H1 (cell line): Measurements from ENCODE around the gene TSPEAR. TPM values are rescaled to one million over a fixed set of nuclear protein-coding genes. Genes with fewer than 3 reads are reported as not detected.

Experiments used
- CTCF ChIA-PET: fragments of 300-600 bp; sonication (Branson Sonifier 250); formaldehyde crosslinking; loops from one replicate; lab custom pipeline; 2021; ENCODE audit not compliant: partially characterized antibody; lab: Charles Lee
- POLR2A ChIA-PET: fragments of 300-600 bp; sonication (Branson Sonifier 250); formaldehyde crosslinking; loops from one replicate; lab custom pipeline; 2021; ENCODE audit warnings: inconsistent platforms; ENCODE audit not compliant: partially characterized antibody; lab: Charles Lee
- DNase-seq, 2 experiments: peaks; one replicate each; pipeline versions ENCODE4 v3.0.0 to v3.0.0-alpha.2; 2010 to 2022; ENCODE audit warnings: low spot score in 2 of 2, low read depth in 1 of 2, mixed read lengths in 1 of 2
- FAIRE-seq: peaks from 2 replicates; lab custom pipeline; 2011; peaks lifted over from hg19 to GRCh38; lab: Jason Lieb, UNC
- H2AFZ ChIP-seq: 2 replicates; pipeline ENCODE4 v1.8.1; 2012; ENCODE audit warnings: low read length, inconsistent platforms
- H2AK5ac ChIP-seq: 2 replicates; pipeline ENCODE4 v1.6.1; 2013; ENCODE audit warnings: low read depth, low read length
- H2BK120ac ChIP-seq: replicated peaks from 2 replicates; pipeline ENCODE3; 2013; ENCODE audit warnings: low read depth, low read length, inconsistent platforms
- H2BK12ac ChIP-seq: 2 replicates; pipeline ENCODE4 v1.6.1; 2013; ENCODE audit warnings: low read depth, low read length
- H2BK15ac ChIP-seq: 2 replicates; pipeline ENCODE4 v1.6.1; 2013; ENCODE audit warnings: low read length
- H2BK20ac ChIP-seq: 2 replicates; pipeline ENCODE4 v1.6.1; 2013; ENCODE audit warnings: low read length
- H2BK5ac ChIP-seq: 2 replicates; pipeline ENCODE4 v1.6.1; 2013; ENCODE audit warnings: low read depth, low read length
- H3K14ac ChIP-seq: 2 replicates; pipeline ENCODE4 v1.6.1; 2013; ENCODE audit warnings: inconsistent platforms; ENCODE audit not compliant: insufficient read length
- H3K18ac ChIP-seq: 2 replicates; pipeline ENCODE4 v1.6.1; 2013; ENCODE audit warnings: low read length; ENCODE audit errors: extremely low read depth
- H3K23ac ChIP-seq: 2 replicates; pipeline ENCODE4 v1.6.1; 2013; ENCODE audit warnings: inconsistent platforms; ENCODE audit not compliant: insufficient read length
- H3K23me2 ChIP-seq: 2 replicates; pipeline ENCODE4 v1.6.1; 2013; ENCODE audit warnings: low read depth, low read length
- H3K27ac ChIP-seq: 2 replicates; pipeline ENCODE4 v1.6.1; 2011; ENCODE audit warnings: low read depth, low read length, inconsistent platforms
- H3K27me3 ChIP-seq, 4 experiments: replicated peaks in 1 of 4; 1 replicate in 1 of 4; 2 replicates in 3 of 4; pipeline versions ENCODE4 v1.6.1 to v1.8.1; 2011 to 2013; ENCODE audit warnings: low read length in 3 of 4, mild to moderate bottlenecking in 3 of 4, inconsistent platforms in 2 of 4, mixed read lengths in 2 of 4, moderate library complexity in 1 of 4; ENCODE audit not compliant: control insufficient read depth in 3 of 4, insufficient read depth in 3 of 4; ENCODE audit errors: extremely low read depth in 1 of 4
- H3K36me3 ChIP-seq, 4 experiments: 2 replicates each; pipeline versions ENCODE4 v1.6.1 to v1.8.1; 2011 to 2013; ENCODE audit warnings: mild to moderate bottlenecking in 4 of 4, low read length in 3 of 4, moderate library complexity in 2 of 4, control low read depth in 1 of 4, inconsistent platforms in 1 of 4; ENCODE audit not compliant: insufficient read depth in 4 of 4, control insufficient read depth in 2 of 4
- H3K4ac ChIP-seq: replicated peaks from 2 replicates; pipeline ENCODE3; 2013; ENCODE audit warnings: low read length, low read depth, mixed read lengths, inconsistent platforms; ENCODE audit not compliant: insufficient read length
- H3K4me1 ChIP-seq, 4 experiments: replicated peaks in 1 of 4; 1 replicate in 1 of 4; 2 replicates in 3 of 4; pipeline versions ENCODE4 v1.6.1 to v1.8.1; 2011 to 2013; ENCODE audit warnings: low read length in 3 of 4, inconsistent platforms in 2 of 4, mixed read lengths in 1 of 4; ENCODE audit not compliant: insufficient read depth in 4 of 4, control insufficient read depth in 3 of 4
- H3K4me2 ChIP-seq, 2 experiments: 2 replicates each; pipeline versions ENCODE4 v1.6.1 to v1.8.1; 2011 to 2013; ENCODE audit warnings: low read depth in 2 of 2, low read length in 2 of 2, control low read depth in 1 of 2, inconsistent platforms in 1 of 2, mild to moderate bottlenecking in 1 of 2; ENCODE audit not compliant: insufficient read depth in 1 of 2
- H3K4me3 ChIP-seq, 4 experiments: fragments of 200-600, 300-600 bp in 1 of 4; sonication (generic), shearing (Covaris generic), sonication (Bioruptor Twin) in 1 of 4; 2 replicates each; pipeline versions ENCODE4 v1.5.1 to v1.8.1; 2011 to 2016; ENCODE audit warnings: low read length in 4 of 4, low read depth in 3 of 4, control low read depth in 2 of 4, inconsistent platforms in 2 of 4, mild to moderate bottlenecking in 2 of 4, mixed read lengths in 1 of 4, moderate library complexity in 1 of 4; ENCODE audit not compliant: insufficient read depth in 2 of 4; ENCODE audit errors: extremely low read depth in 1 of 4
- H3K56ac ChIP-seq: replicated peaks from 2 replicates; pipeline ENCODE3; 2013; ENCODE audit warnings: low read depth, mild to moderate bottlenecking, mixed read lengths, low read length, inconsistent platforms; ENCODE audit not compliant: insufficient read length
- H3K79me1 ChIP-seq: 2 replicates; pipeline ENCODE4 v1.6.1; 2013; ENCODE audit warnings: low read depth, low read length, control low read depth
- H3K79me2 ChIP-seq, 2 experiments: 2 replicates each; pipeline versions ENCODE4 v1.6.1 to v1.8.1; 2012 to 2013; ENCODE audit warnings: low read length in 2 of 2, mild to moderate bottlenecking in 2 of 2, inconsistent platforms in 1 of 2; ENCODE audit not compliant: insufficient read depth in 2 of 2, control insufficient read depth in 1 of 2
- H3K9ac ChIP-seq, 4 experiments: replicated peaks in 1 of 4; 1 replicate in 1 of 4; 2 replicates in 3 of 4; pipeline versions ENCODE4 v1.6.1 to v1.8.1; 2011 to 2013; ENCODE audit warnings: low read depth in 3 of 4, low read length in 3 of 4, control low read depth in 2 of 4, mild to moderate bottlenecking in 2 of 4, moderate library complexity in 2 of 4, inconsistent platforms in 1 of 4; ENCODE audit errors: extremely low read depth in 1 of 4
- H3K9me3 ChIP-seq, 2 experiments: 2 replicates each; pipeline versions ENCODE4 v1.6.1 to v1.8.1; 2012 to 2013; ENCODE audit warnings: mild to moderate bottlenecking in 2 of 2, moderate library complexity in 2 of 2, control low read depth in 1 of 2, inconsistent platforms in 1 of 2, low read depth in 1 of 2, low read length in 1 of 2, mixed read lengths in 1 of 2; ENCODE audit not compliant: insufficient read depth in 2 of 2
- H4K20me1 ChIP-seq, 2 experiments: replicated peaks in 1 of 2; 2 replicates each; pipeline versions ENCODE3 to v1.8.1; 2011 to 2013; ENCODE audit warnings: inconsistent platforms in 2 of 2, low read length in 2 of 2, mild to moderate bottlenecking in 1 of 2; ENCODE audit not compliant: insufficient read depth in 2 of 2, control insufficient read depth in 1 of 2
- H4K5ac ChIP-seq: 2 replicates; pipeline ENCODE4 v1.6.1; 2013; ENCODE audit warnings: low read length, low read depth, mixed read lengths, inconsistent platforms; ENCODE audit not compliant: insufficient read length
- H4K8ac ChIP-seq: 2 replicates; pipeline ENCODE4 v1.8.0; 2013; ENCODE audit warnings: mild to moderate bottlenecking, moderate library complexity, low read length, inconsistent platforms; ENCODE audit not compliant: insufficient read depth; ENCODE audit errors: extremely low read depth
- H4K91ac ChIP-seq: replicated peaks from 2 replicates; pipeline ENCODE3; 2013; ENCODE audit warnings: low read length, mixed read lengths, inconsistent platforms; ENCODE audit not compliant: insufficient read length
- ATF2 ChIP-seq: IDR thresholded peaks from 2 replicates; pipeline ENCODE4 v1.6.1; 2012; ENCODE audit warnings: low read length, inconsistent platforms
- WGBS, 2 experiments: shearing (Covaris generic) in 1 of 2; methylation state at CpG; one replicate each; pipeline versions ENCODE4 v1.1.6 to v1.1.7; 2013 to 2015; ENCODE audit warnings: low lambda C conversion rate in 2 of 2, mixed read lengths in 2 of 2, inconsistent platforms in 1 of 2, low coverage in 1 of 2, missing lambda C conversion rate in 1 of 2; ENCODE audit not compliant: insufficient replicate concordance in 2 of 2, insufficient coverage in 1 of 2, insufficient read length in 1 of 2; ENCODE audit errors: extremely low coverage in 1 of 2, missing lambda C conversion rate in 1 of 2; 5-methylcytosine and 5-hydroxymethylcytosine counted together
- polyA plus RNA-seq, 7 experiments: library from polyadenylated mRNA; depleted of rRNA in 3 of 7; stranded (reverse) in 5 of 7; unstranded in 2 of 7; fragments of >200 nt in 5 of 7; fragments of 200-250 nt in 2 of 7; gene quantifications; 1 replicate in 5 of 7; 2 replicates in 1 of 7; 4 replicates in 1 of 7; pipeline versions ENCODE4 v1.2.1 to v1.2.3, GENCODE V29; 2011 to 2013; ENCODE audit warnings: missing spikeins in 2 of 7, mixed read lengths in 2 of 7
- total RNA-seq: library from RNA; stranded (reverse); fragmentation: NEBNext Ultra II Directional; extraction: Animal tissue kit (Norgen Biotek cat#: 25700); gene quantifications from 2 replicates; pipeline ENCODE4 v1.2.1, GENCODE V29; 2021

Gene TSPEAR
- total and polyA plus RNA-seq, 2 of the 8 experiments (the other 6 are each of a cell fraction or from before 2014, with no cell fraction given): 0.58 to 0.89 TPM

DNA sequence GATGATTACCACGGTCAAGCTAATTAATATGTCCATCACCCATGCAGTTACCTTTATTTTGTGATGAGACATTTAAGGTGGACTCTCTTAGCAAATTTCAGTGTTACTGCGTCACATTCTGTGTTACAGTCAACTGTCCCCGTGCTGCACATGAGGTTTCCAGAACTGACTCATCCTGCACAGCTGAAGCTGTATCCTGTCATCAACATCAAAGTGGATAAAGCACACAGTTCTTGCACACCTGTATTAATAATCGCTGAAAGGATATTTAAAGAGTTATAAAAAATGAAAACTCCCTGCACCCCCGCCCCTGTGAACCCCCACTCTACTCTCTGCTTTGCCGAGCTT, 127.6 kb downstream of the TSPEAR start:
- Histone ChIP-seq H3K18ac (no peak overlapping the region), H4K8ac (no peak overlapping the region), H2BK15ac (no peak overlapping the region), H3K4me1 (no peaks in the 10 kb centered on the region; a peak in 1 of 7 replicates), H3K27me3 (no peaks in the 10 kb centered on the region), H3K4ac (no peak overlapping the region), H2BK120ac (no peak overlapping the region), H3K23ac (no peak overlapping the region), H3K4me2 (no peak overlapping the region), H3K79me2 (no peaks in the 10 kb centered on the region), H2BK12ac (no peak overlapping the region), H3K36me3 (no peaks in the 10 kb centered on the region), H3K4me3 (no peak overlapping the region), H2AK5ac (no peak overlapping the region), H3K27ac (no peak overlapping the region), H4K20me1 (no peaks in the 10 kb centered on the region), H3K23me2 (no peaks in the 10 kb centered on the region), H2BK20ac (no peak overlapping the region), H3K79me1 (no peaks in the 10 kb centered on the region), H3K14ac (no peak overlapping the region), H2BK5ac (no peak overlapping the region), H4K91ac (no peak overlapping the region), H3K56ac (no peak overlapping the region), H3K9me3 (peaks cover 0 to 3% of the 10 kb centered on the region in 2 experiments; a peak in 1 of 4 replicates), H4K5ac (no peak overlapping the region), H3K9ac (no peak overlapping the region), H2AFZ (no peak overlapping the region)
- TF ChIP-seq ATF2: no peak
- ChIA-PET CTCF (interaction anchor here (1.2 to 1.7 kb wide), 3 partner anchors 9 to 74 kb away, joined by 3 to 6 read pairs (median 5); partner anchors contain the start of gene KRTAP10-6), POLR2A (interaction anchor here (0.9 to 1.9 kb wide), 2 partner anchors 12 to 230 kb away, joined by 3 to 4 read pairs; no protein-coding TSS in a partner anchor)
- no peak for DNase-seq
- 84% methylated on average over 6 of the region's 6 CpGs; no CpG with 5 or more reads in 1 of the 2 experiments for WGBS, 2 experiments
- FAIRE-seq: no peak
